Upper lobe of left lung (tissue), 4 donors: ENCODE data around the gene PRKCSH.

Source experiments
- CTCF ChIP-seq, 6 experiments: fragments of 450-650 bp in 4 of 6; fragments of 200-600 bp in 2 of 6; sonication (generic) in 2 of 6; IDR thresholded peaks; one replicate each; pipeline ENCODE4 v1.5.1; 2016 to 2019; ENCODE audit warnings: antibody characterized with exemption in 6 of 6
- EP300 ChIP-seq, 4 donors: sonication (generic); formaldehyde crosslinking; IDR thresholded peaks; one replicate each; pipeline ENCODE4 v1.5.1; 2017; ENCODE audit warnings: antibody characterized with exemption in 4 of 4, control low read depth in 2 of 4
- POLR2A ChIP-seq, 4 donors: fragments of 450-650 bp; IDR thresholded peaks; one replicate each; pipeline ENCODE4 v1.5.1; 2016 to 2017; ENCODE audit warnings: antibody characterized with exemption in 4 of 4, mild to moderate bottlenecking in 2 of 4
- POLR2AphosphoS5 ChIP-seq, 2 donors: sonication (generic); formaldehyde crosslinking; IDR thresholded peaks; one replicate each; pipeline ENCODE4 v1.5.1; 2017; ENCODE audit warnings: antibody characterized with exemption in 2 of 2

GRCh38 chr19:11447347-11448262 is 12.2 kb downstream of the PRKCSH start:
- TF ChIP-seq POLR2A (IDR thresholded peaks at IDR 0.05) = no peak
- TF ChIP-seq CTCF (IDR thresholded peaks at IDR 0.05) = no peak
- no peak for TF ChIP-seq POLR2AphosphoS5 (IDR thresholded peaks at IDR 0.05)
- TF ChIP-seq EP300 (IDR thresholded peaks at IDR 0.05) = no peak
